Right cardiac atrium (tissue), 5 donors: ENCODE measurements around the gene CEBPA. TPM values are rescaled to one million over a fixed set of nuclear protein-coding genes. Genes with fewer than 3 reads are reported as not detected.

Experiments
- ATAC-seq, 2 donors: fragments of 200-7000 bp; cut with Tn5 transposase; one replicate each; pipeline versions ENCODE4 v1.8.0 to v1.9.1; 2020; ENCODE audit warnings: moderate library complexity in 2 of 2, mild to moderate bottlenecking in 1 of 2
- DNase-seq, 3 donors: peaks; one replicate each; pipeline ENCODE4 v3.0.0-alpha.2; 2020
- H3K27ac ChIP-seq: one replicate; pipeline ENCODE4 v1.5.1; 2013; ENCODE audit warnings: mild to moderate bottlenecking, low read length, control low read depth, moderate library complexity
- H3K27me3 ChIP-seq: one replicate; pipeline ENCODE4 v1.6.1; 2013; ENCODE audit not compliant: control insufficient read depth, insufficient read depth
- H3K4me1 ChIP-seq: one replicate; pipeline ENCODE4 v1.6.1; 2013; ENCODE audit warnings: low read length; ENCODE audit not compliant: control insufficient read depth, insufficient read depth
- H3K4me3 ChIP-seq: one replicate; pipeline ENCODE4 v1.5.1; 2013; ENCODE audit warnings: low read length, control low read depth
- H3K9me3 ChIP-seq: one replicate; pipeline ENCODE4 v1.6.1; 2013; ENCODE audit warnings: low read length; ENCODE audit not compliant: control insufficient read depth
- WGBS: extraction: QIAGEN DNeasy Blood & Tissue Kit; methylation state at CpG from one replicate; pipeline ENCODE4 v1.1.7; 2013; 5-methylcytosine and 5-hydroxymethylcytosine counted together
- intact Hi-C, 4 donors: fragments of 100-400 bp; cut with DNase I; formaldehyde crosslinking; loops; one replicate each; pipeline versions ENCODE4 v1.11.0 to v1.14.0; 2022 to 2023
- polyA plus RNA-seq: library from polyadenylated mRNA; stranded (reverse); fragments of 200-250 nt; gene quantifications from one replicate; pipeline ENCODE4 v1.2.3, GENCODE V29; 2013
- total RNA-seq, 4 donors: library from RNA; stranded (reverse); fragmentation: NEBNext Ultra II Directional; extraction: Animal tissue kit (Norgen Biotek cat#: 25700); gene quantifications; one replicate each; pipeline ENCODE4 v1.2.1, GENCODE V29; 2021
- donor health status: healthy with polysubstance abuse.
- donor health status: DM: no; HTN: yes; CAD: no.
- donor health status: DM: no; HTN: no; CAD: no.
- donor health status: DM: no; HTN: yes; CAD: no; lungs with severe emphysema.
- donor health status: DM: yes; HTN: yes; CAD: no.

Gene CEBPA
- total and polyA plus RNA-seq, 5 donors, result 2.1 to 8.7 (median 3.4) TPM

- H3K27ac ChIP-seq, result no peak overlapping the region
- H3K4me1 ChIP-seq, result no peaks in the 10 kb centered on the region
- intact Hi-C loops, result loop anchor here in 1 of 4 donors (10.0 kb wide), 1 partner anchor 68 kb away; the partner anchor contains the start of gene CEBPG
- 91% methylated on average over 12 of the region's 12 CpGs for WGBS
- ATAC-seq (no peak), DNase-seq (no peak)
- no peaks in the 10 kb centered on the region for H3K27me3 ChIP-seq
- no peak overlapping the region for H3K4me3 ChIP-seq
- no peaks in the 10 kb centered on the region for H3K9me3 ChIP-seq
Measured at GRCh38 chr19:33306853-33307792, 4.8 kb upstream of the CEBPA start.

GRCh38 chr19:33306191-33306590, 3.9 kb upstream of the CEBPA start:
- ATAC-seq (no peak), DNase-seq (no peak)
- no peaks in the 10 kb centered on the region for H3K27me3 ChIP-seq
- H3K4me3 ChIP-seq, result no peak overlapping the region
- no peak overlapping the region for H3K27ac ChIP-seq
- H3K4me1 ChIP-seq, result no peaks in the 10 kb centered on the region
- no peaks in the 10 kb centered on the region for H3K9me3 ChIP-seq
- 86% methylated on average over 5 of the region's 5 CpGs for WGBS
- intact Hi-C loops, result loop anchor here in 1 of 4 donors (10.0 kb wide), 1 partner anchor 69 kb away; the partner anchor contains the start of gene CEBPG

GRCh38 chr19:33304760-33305647, 2.7 kb upstream of the CEBPA start:
- Histone ChIP-seq H3K4me1 (no peaks in the 10 kb centered on the region), H3K27ac (no peak overlapping the region), H3K9me3 (no peaks in the 10 kb centered on the region), H3K27me3 (no peaks in the 10 kb centered on the region), H3K4me3 (no peak overlapping the region)
- intact Hi-C loops, result loop anchor here in 1 of 4 donors (10.0 kb wide), 1 partner anchor 70 kb away; the partner anchor contains the start of gene CEBPG
- no peak for DNase-seq
- 82% methylated on average over 12 of the region's 12 CpGs for WGBS
- no peak for ATAC-seq

- Histone ChIP-seq H3K27me3 (no peaks in the 10 kb centered on the region), H3K4me1 (no peaks in the 10 kb centered on the region), H3K9me3 (no peaks in the 10 kb centered on the region), H3K27ac (no peak overlapping the region), H3K4me3 (no peak overlapping the region)
- intact Hi-C loops, result loop anchor here in 1 of 4 donors (10.0 kb wide), 1 partner anchor 70 kb away; the partner anchor contains the start of gene CEBPG
- ATAC-seq, result no peak
- WGBS, result 61% methylated on average over 13 of the region's 13 CpGs
- DNase-seq, result no peak
Measured at GRCh38 chr19:33304371-33304759, 2.0 kb upstream of the CEBPA start.

- peak in 1 of 2 donors; percentile 7 for ATAC-seq
- Histone ChIP-seq H3K27me3 (no peaks in the 10 kb centered on the region), H3K4me1 (no peaks in the 10 kb centered on the region), H3K4me3 (peak overlapping the region; percentile 71), H3K27ac (no peak overlapping the region), H3K9me3 (no peaks in the 10 kb centered on the region)
- 13% methylated on average over 33 of the region's 33 CpGs for WGBS
- DNase-seq, result no peak
- intact Hi-C loops, result loop anchor here in 1 of 4 donors (10.0 kb wide), 1 partner anchor 71 kb away; the partner anchor contains the start of gene CEBPG
Measured at GRCh38 chr19:33303791-33304345, 1.5 kb upstream of the CEBPA start.

GRCh38 chr19:33302974-33303790, 848 bp upstream of the CEBPA start:
- intact Hi-C loops, result loop anchor here in 1 of 4 donors (10.0 kb wide), 1 partner anchor 72 kb away; the partner anchor contains the start of gene CEBPG
- no peaks in the 10 kb centered on the region for H3K9me3 ChIP-seq
- H3K4me1 ChIP-seq, result no peaks in the 10 kb centered on the region
- peak overlapping the region; percentile 5 for H3K27ac ChIP-seq
- H3K4me3 ChIP-seq, result peak overlapping the region; percentile 71
- peak; percentile 61 to 84 (median 84) for DNase-seq
- ATAC-seq, result peak; percentile 57 to 68
- no peaks in the 10 kb centered on the region for H3K27me3 ChIP-seq
- WGBS, result under 1% methylated on average over 92 of the region's 92 CpGs

GRCh38 chr19:33301900-33302174, 497 bp downstream of the CEBPA start:
- Histone ChIP-seq H3K4me1 (no peaks in the 10 kb centered on the region), H3K9me3 (no peaks in the 10 kb centered on the region), H3K27me3 (no peaks in the 10 kb centered on the region), H3K4me3 (peak overlapping the region; percentile 71), H3K27ac (no peak overlapping the region)
- intact Hi-C loops, result loop anchor here in 1 of 4 donors (10.0 kb wide), 1 partner anchor 73 kb away; the partner anchor contains the start of gene CEBPG
- WGBS, result under 1% methylated on average over 41 of the region's 41 CpGs
- no peak for ATAC-seq
- peak in 1 of 3 donors; percentile 59 for DNase-seq

- no peak for ATAC-seq
- no peaks in the 10 kb centered on the region for H3K9me3 ChIP-seq
- peak overlapping the region; percentile 71 for H3K4me3 ChIP-seq
- intact Hi-C loops, result loop anchor here in 1 of 4 donors (10.0 kb wide), 1 partner anchor 73 kb away; the partner anchor contains the start of gene CEBPG
- H3K4me1 ChIP-seq, result no peaks in the 10 kb centered on the region
- WGBS, result 2% methylated on average over 91 of the region's 91 CpGs
- no peaks in the 10 kb centered on the region for H3K27me3 ChIP-seq
- H3K27ac ChIP-seq, result no peak overlapping the region
- peak in 2 of 3 donors; percentile 67 to 71 for DNase-seq
Measured at GRCh38 chr19:33301144-33301899, 1.0 kb downstream of the CEBPA start.

- Histone ChIP-seq H3K27ac (no peak overlapping the region), H3K4me3 (peak overlapping the region; percentile 71), H3K9me3 (no peaks in the 10 kb centered on the region), H3K4me1 (no peaks in the 10 kb centered on the region), H3K27me3 (no peaks in the 10 kb centered on the region)
- ATAC-seq (no peak), DNase-seq (no peak)
- intact Hi-C loops, result loop anchor here in 1 of 4 donors (10.0 kb wide), 1 partner anchor 74 kb away; the partner anchor contains the start of gene CEBPG
- 7% methylated on average over 7 of the region's 7 CpGs for WGBS
Measured at GRCh38 chr19:33300894-33301143, 1.5 kb downstream of the CEBPA start.
